Fibroblast of mammary gland (primary cell): Measurements from ENCODE around the gene CSMD2.
"Not testable (repeated sequence)": the region's sequence is repeated elsewhere in the genome, so short reads cannot be mapped to it uniquely, and the experiment has no call there.

Experiments used
- DNase-seq: peaks from one replicate; pipeline ENCODE4 v3.0.0-alpha.2; 2010; ENCODE audit warnings: low read depth
- H3K4me3 ChIP-seq: 2 replicates; pipeline ENCODE4 v1.5.1; 2011; ENCODE audit warnings: low read depth, mild to moderate bottlenecking, low read length, moderate library complexity; ENCODE audit not compliant: control insufficient read depth
- TF ChIP-seq, protein P1 (sequence below): conservative IDR thresholded peaks from 2 replicates; pipeline ENCODE4 v1.5.1; 2011; ENCODE audit warnings: low read depth, low read length, inconsistent platforms; ENCODE audit not compliant: control insufficient read depth, insufficient read depth

The CSMD2 gene

GRCh38 chr1:34087986-34088385, 77.0 kb downstream of the CSMD2 start:
- TF ChIP-seq, protein P1, sequence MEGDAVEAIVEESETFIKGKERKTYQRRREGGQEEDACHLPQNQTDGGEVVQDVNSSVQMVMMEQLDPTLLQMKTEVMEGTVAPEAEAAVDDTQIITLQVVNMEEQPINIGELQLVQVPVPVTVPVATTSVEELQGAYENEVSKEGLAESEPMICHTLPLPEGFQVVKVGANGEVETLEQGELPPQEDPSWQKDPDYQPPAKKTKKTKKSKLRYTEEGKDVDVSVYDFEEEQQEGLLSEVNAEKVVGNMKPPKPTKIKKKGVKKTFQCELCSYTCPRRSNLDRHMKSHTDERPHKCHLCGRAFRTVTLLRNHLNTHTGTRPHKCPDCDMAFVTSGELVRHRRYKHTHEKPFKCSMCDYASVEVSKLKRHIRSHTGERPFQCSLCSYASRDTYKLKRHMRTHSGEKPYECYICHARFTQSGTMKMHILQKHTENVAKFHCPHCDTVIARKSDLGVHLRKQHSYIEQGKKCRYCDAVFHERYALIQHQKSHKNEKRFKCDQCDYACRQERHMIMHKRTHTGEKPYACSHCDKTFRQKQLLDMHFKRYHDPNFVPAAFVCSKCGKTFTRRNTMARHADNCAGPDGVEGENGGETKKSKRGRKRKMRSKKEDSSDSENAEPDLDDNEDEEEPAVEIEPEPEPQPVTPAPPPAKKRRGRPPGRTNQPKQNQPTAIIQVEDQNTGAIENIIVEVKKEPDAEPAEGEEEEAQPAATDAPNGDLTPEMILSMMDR: no peak
- H3K4me3 ChIP-seq: no peak overlapping the region
- DNase-seq: no peak

DNA sequence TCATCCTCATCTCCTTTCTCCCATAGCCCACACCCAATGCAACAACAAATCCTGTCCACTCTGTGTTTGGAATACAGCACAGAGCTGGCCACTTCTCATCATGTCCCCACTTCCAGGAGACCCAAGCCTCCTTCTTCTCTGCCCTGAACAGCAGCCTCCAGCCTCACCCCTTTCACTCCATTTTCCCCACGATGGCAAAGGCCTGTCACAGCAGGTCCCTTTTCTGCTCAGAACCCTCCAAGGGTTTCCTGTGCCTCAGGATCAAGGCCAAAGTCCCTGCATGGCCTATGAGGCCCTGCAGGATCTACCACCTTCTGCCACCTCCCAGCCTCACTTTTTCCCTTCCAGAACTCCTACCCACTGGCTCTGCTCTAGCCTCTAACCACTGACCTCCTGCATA, 78.5 kb downstream of the CSMD2 start:
- no peak for DNase-seq
- H3K4me3 ChIP-seq: no peak overlapping the region
- TF ChIP-seq, protein P1: no peak

DNA sequence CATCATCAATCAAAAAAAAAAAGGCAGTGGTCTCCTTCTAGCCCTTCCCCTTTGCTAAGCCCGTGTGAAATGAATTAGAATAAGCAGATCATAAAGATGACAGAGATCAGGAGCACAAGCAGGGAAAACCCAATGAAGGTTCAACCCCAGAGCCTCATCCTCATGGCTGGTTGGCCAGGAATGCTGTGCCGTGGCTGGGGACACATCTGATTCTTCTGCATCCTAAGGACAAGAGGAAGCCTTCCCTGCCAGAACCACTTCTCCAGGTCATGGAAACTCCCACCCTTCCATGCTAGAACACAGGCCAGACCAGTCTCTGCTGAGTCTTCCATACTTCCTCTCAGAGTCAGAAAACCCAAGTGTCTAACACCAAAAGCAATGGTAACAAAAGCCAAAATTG, 81.1 kb downstream of the CSMD2 start:
- no peak for DNase-seq
- TF ChIP-seq, protein P1: no peak
- no peak overlapping the region for H3K4me3 ChIP-seq

GRCh38 chr1:34082085-34082670, 82.9 kb downstream of the CSMD2 start:
- H3K4me3 ChIP-seq, DNase-seq: not testable (repeated sequence)

GRCh38 chr1:34078383-34078782, 86.6 kb downstream of the CSMD2 start:
- no peak overlapping the region for H3K4me3 ChIP-seq
- no peak for DNase-seq
- TF ChIP-seq, protein P1: no peak

- TF ChIP-seq, protein P1: no peak
- H3K4me3 ChIP-seq: no peak overlapping the region
- no peak for DNase-seq
Measured at GRCh38 chr1:34075576-34075975, 89.5 kb downstream of the CSMD2 start.

- TF ChIP-seq, protein P1: no peak
- no peak for DNase-seq
- no peak overlapping the region for H3K4me3 ChIP-seq
Measured at GRCh38 chr1:34073028-34073695, 91.9 kb downstream of the CSMD2 start.
